DOHH2 (cell line): Measurements from ENCODE around the gene CD302.
"Not testable (repeated sequence)": the region's sequence is repeated elsewhere in the genome, so short reads cannot be mapped to it uniquely, and the experiment has no call there.

Experiments used
- H3F3A ChIP-seq: fragments of 200-600 bp; sonication (generic), shearing (Covaris generic); 2 replicates; pipeline ENCODE4 v1.6.0; 2016; ENCODE audit warnings: antibody characterized with exemption, mild to moderate bottlenecking; ENCODE audit not compliant: control insufficient read depth, insufficient read depth
- H3K27ac ChIP-seq: fragments of 200-600 bp; sonication (generic); 2 replicates; pipeline ENCODE4 v1.5.1; 2014; ENCODE audit warnings: low read depth, mild to moderate bottlenecking, low read length, moderate library complexity
- H3K27me3 ChIP-seq: fragments of 200-600 bp; sonication (generic); 2 replicates; pipeline ENCODE4 v1.6.1; 2014; ENCODE audit warnings: mild to moderate bottlenecking, low read length, mixed read lengths; ENCODE audit not compliant: control insufficient read depth
- H3K36me3 ChIP-seq: fragments of 200-600 bp; sonication (generic); 2 replicates; pipeline ENCODE4 v1.6.1; 2014; ENCODE audit warnings: mild to moderate bottlenecking, low read length, moderate library complexity, mixed read lengths; ENCODE audit not compliant: control insufficient read depth
- H3K4me1 ChIP-seq: fragments of 200-600 bp; sonication (generic); 2 replicates; pipeline ENCODE4 v1.6.1; 2014; ENCODE audit warnings: mild to moderate bottlenecking, low read length, mixed read lengths; ENCODE audit not compliant: control insufficient read depth
- H3K4me2 ChIP-seq: fragments of 200-600 bp; sonication (generic); 2 replicates; pipeline ENCODE4 v1.6.0; 2014; ENCODE audit warnings: mild to moderate bottlenecking, low read length, moderate library complexity
- H3K4me3 ChIP-seq: fragments of 200-600 bp; sonication (generic); 2 replicates; pipeline ENCODE4 v1.5.1; 2014; ENCODE audit warnings: mild to moderate bottlenecking, low read length, mixed read lengths
- H3K79me2 ChIP-seq: fragments of 200-600 bp; sonication (generic); 2 replicates; pipeline ENCODE4 v1.6.1; 2014; ENCODE audit warnings: mild to moderate bottlenecking, low read length, mixed read lengths; ENCODE audit not compliant: control insufficient read depth
- H3K9me2 ChIP-seq: fragments of 200-600 bp; sonication (generic); replicated peaks from 2 replicates; pipeline ENCODE4 v1.6.1; 2014; ENCODE audit warnings: mild to moderate bottlenecking, low read length, mixed read lengths; ENCODE audit not compliant: control insufficient read depth
- H3K9me3 ChIP-seq: fragments of 200-600 bp; sonication (generic); 2 replicates; pipeline ENCODE4 v1.6.1; 2014; ENCODE audit warnings: antibody characterized with exemption, low read length, mixed read lengths; ENCODE audit not compliant: control insufficient read depth, insufficient read depth
- H4K20me1 ChIP-seq: fragments of 200-600 bp; sonication (generic); 2 replicates; pipeline ENCODE4 v1.6.0; 2014; ENCODE audit warnings: low read depth, mild to moderate bottlenecking, antibody characterized with exemption, low read length, moderate library complexity; ENCODE audit not compliant: control insufficient read depth, insufficient read depth
- EZH2phosphoT487 ChIP-seq: fragments of 200-600 bp; sonication (generic); IDR thresholded peaks from 2 replicates; pipeline ENCODE4 v1.6.1; 2017; ENCODE audit warnings: borderline replicate concordance, mild to moderate bottlenecking, antibody characterized with exemption, low read length, moderate library complexity, mixed read lengths
- TF ChIP-seq, protein P1 (sequence below): fragments of 200-600 bp; sonication (generic); IDR thresholded peaks from one replicate; pipeline ENCODE4 v1.5.1; 2014; ENCODE audit warnings: antibody characterized with exemption, mild to moderate bottlenecking, low read depth, low read length; ENCODE audit not compliant: poor library complexity, severe bottlenecking

CD302 gene

DNA sequence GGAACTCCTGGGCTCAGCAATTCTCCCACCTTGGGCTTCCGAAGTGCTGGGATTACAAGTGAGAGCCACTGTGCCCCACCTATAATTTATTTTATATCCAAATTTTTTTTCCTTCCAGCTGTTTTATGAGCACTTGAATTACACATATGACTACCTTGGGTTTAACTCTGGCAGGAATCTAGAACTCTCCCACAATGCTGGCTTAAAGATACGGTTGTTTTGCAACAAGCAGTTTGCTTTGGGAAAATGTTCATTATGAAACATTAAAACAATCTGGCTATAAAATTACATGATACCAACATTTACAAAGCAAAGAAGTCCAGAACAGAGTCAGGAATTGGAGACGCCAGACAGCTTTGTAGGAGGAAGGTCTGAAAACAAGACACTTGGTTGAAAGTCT lies 12.8 kb downstream of the CD302 start:
- no peaks in the 10 kb centered on the region for H4K20me1 ChIP-seq

DNA sequence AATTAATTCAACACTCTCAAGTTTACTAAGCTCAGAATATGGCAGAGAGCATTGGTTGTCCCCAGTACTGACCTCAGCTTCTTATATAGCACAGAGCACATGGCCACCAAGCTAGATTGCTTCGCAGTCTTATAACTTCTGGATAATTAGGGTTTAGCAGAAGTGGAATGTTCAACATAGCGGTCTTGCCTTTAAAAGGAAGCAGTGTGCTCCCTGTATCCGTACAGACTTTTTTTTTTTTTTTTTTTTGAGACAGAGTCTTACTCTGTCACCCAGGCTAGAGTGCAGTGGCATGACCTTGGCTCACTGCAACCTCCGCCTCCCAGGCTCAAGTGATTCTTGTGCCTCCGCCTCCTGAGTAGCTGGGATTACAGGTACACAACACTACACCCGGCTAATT lies 13.3 kb downstream of the CD302 start:
- not testable (repeated sequence) for H4K20me1 ChIP-seq, H3F3A ChIP-seq, H3K27ac ChIP-seq, H3K4me1 ChIP-seq, H3K27me3 ChIP-seq, H3K79me2 ChIP-seq, H3K4me2 ChIP-seq, H3K9me3 ChIP-seq, H3K4me3 ChIP-seq, H3K9me2 ChIP-seq, H3K36me3 ChIP-seq

More for the DNA sequence above, 12.8 kb downstream of the CD302 start:
- Histone ChIP-seq H3K79me2 (no peaks in the 10 kb centered on the region), H3K4me3 (no peak overlapping the region), H3K9me3 (no peaks in the 10 kb centered on the region), H3K9me2 (no peaks in the 10 kb centered on the region), H3K36me3 (no peaks in the 10 kb centered on the region), H3F3A (0 out of 2 replicates have a peak, but pooled peaks cover under 1% of the 10 kb centered on the region), H3K27me3 (no peaks in the 10 kb centered on the region), H3K4me2 (no peak overlapping the region), H3K27ac (no peak overlapping the region), H3K4me1 (peaks cover 7% of the 10 kb centered on the region)
- no peak for TF ChIP-seq EZH2phosphoT487
- TF ChIP-seq, protein P1, sequence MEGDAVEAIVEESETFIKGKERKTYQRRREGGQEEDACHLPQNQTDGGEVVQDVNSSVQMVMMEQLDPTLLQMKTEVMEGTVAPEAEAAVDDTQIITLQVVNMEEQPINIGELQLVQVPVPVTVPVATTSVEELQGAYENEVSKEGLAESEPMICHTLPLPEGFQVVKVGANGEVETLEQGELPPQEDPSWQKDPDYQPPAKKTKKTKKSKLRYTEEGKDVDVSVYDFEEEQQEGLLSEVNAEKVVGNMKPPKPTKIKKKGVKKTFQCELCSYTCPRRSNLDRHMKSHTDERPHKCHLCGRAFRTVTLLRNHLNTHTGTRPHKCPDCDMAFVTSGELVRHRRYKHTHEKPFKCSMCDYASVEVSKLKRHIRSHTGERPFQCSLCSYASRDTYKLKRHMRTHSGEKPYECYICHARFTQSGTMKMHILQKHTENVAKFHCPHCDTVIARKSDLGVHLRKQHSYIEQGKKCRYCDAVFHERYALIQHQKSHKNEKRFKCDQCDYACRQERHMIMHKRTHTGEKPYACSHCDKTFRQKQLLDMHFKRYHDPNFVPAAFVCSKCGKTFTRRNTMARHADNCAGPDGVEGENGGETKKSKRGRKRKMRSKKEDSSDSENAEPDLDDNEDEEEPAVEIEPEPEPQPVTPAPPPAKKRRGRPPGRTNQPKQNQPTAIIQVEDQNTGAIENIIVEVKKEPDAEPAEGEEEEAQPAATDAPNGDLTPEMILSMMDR = no peak

DNA sequence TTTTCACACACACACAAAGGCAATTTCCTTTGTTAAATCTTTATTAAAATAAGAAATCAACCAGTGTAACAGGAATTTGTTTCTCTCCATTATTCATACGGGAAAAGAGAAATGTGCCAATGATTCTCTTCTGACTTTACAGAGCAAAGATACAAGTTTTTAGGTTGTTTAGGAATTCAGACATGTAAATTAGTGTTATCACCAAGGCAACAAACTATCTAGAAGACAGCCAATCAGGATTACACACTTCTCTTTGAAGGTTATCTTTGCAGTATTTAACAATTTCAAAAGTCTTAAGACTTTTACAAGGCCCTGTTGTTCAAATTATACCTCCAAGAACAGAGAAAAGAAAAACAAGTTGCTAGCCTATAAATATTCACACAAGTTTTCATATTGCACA lies 14.5 kb downstream of the CD302 start:
- H3K27ac ChIP-seq = no peak overlapping the region
- H3K4me1 ChIP-seq = peaks cover 7% of the 10 kb centered on the region
- no peak overlapping the region for H3K4me2 ChIP-seq
- no peaks in the 10 kb centered on the region for H3K79me2 ChIP-seq
- no peaks in the 10 kb centered on the region for H3K9me2 ChIP-seq
- no peaks in the 10 kb centered on the region for H3K9me3 ChIP-seq
- peaks cover 6% of the 10 kb centered on the region for H3F3A ChIP-seq
- TF ChIP-seq, protein P1 = no peak
- H3K36me3 ChIP-seq = no peaks in the 10 kb centered on the region
- no peaks in the 10 kb centered on the region for H4K20me1 ChIP-seq
- H3K4me3 ChIP-seq = no peak overlapping the region
- no peaks in the 10 kb centered on the region for H3K27me3 ChIP-seq

DNA sequence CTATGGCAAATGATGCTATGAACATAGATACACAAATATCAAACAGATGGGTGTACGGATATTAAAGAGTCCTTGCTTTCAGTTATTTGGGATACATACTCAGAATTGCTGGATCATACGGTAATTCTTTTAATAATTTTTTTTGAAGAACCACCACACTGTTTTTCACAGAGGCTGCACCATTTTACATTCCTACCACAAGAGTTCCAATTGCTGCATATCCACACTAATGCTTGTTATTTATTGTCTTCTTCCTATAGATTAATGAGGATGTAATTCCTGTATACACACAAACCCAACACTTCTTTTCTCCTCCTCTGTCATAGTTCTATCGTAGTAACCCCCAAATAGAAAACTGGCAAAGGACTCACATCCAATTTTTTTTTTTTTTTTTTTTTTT lies 21.7 kb downstream of the CD302 start:
- no peaks in the 10 kb centered on the region for H3K36me3 ChIP-seq
- H4K20me1 ChIP-seq = no peaks in the 10 kb centered on the region
- H3K79me2 ChIP-seq = no peaks in the 10 kb centered on the region
- no peaks in the 10 kb centered on the region; the same call in 1 of the 2 replicates for H3K4me1 ChIP-seq
- H3K4me3 ChIP-seq = no peak overlapping the region
- no peak overlapping the region for H3K4me2 ChIP-seq
- no peak overlapping the region for H3K27ac ChIP-seq
- H3K9me2 ChIP-seq = no peaks in the 10 kb centered on the region
- peaks cover 30% of the 10 kb centered on the region for H3F3A ChIP-seq
- TF ChIP-seq, protein P1 = no peak
- TF ChIP-seq EZH2phosphoT487 = no peak
- H3K27me3 ChIP-seq = no peaks in the 10 kb centered on the region
- no peaks in the 10 kb centered on the region for H3K9me3 ChIP-seq
